ENCODE data around the gene RASL12.
"Not testable (repeated sequence)": the region's sequence is repeated elsewhere in the genome, so short reads cannot be mapped to it uniquely, and the experiment has no call there.

RASL12 gene

DNA sequence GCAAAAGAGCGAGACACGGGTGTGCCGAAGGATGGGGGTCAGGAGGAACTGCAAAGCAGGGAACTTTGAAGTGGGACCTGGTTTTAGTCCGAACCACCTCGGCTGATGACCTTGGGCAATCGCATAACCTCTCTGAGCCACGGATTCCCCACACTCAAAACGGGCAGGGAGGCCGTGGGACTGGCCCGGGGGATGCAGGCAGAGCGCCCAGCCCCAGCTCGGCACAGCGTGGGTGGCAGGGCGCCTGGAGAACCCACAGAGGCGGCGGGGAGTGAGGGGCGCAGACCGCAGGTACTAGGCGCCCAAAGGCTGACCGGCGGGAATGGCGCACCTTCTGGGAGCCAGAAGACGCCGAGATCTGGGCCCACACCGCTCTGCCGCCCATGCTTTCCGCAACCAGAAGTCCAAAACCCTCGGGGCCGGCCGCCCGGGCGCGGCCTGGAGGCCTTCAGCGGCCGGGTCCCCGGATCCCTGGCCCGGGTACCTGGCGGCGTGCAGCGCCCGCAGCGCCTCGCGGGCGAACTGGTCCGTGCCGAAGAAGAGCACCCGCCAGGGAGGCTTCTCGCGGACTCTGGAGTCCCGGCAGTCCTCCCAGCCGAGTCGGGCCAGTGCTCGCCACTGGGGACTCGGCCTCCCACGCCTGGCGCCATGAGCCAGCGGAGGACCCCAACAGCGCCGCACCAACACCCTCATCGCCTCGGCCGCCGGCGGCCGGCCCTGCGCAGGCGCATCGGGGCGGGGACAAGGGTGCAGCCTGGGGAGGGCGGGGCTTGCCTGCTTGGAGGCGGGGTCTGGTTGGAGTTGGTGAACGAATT, 38.7 kb downstream of the RASL12 start, which contains the start of gene MTFMT:
Gene MTFMT, minus strand, starts transcription at position 719 of the 815 bp plus-strand sequence. Its CDS starts 26 bp downstream, at position 693.
- DNase-seq (ENCODE audit: low read depth in 2 of 2): peak; percentile 78 to 93

DNA sequence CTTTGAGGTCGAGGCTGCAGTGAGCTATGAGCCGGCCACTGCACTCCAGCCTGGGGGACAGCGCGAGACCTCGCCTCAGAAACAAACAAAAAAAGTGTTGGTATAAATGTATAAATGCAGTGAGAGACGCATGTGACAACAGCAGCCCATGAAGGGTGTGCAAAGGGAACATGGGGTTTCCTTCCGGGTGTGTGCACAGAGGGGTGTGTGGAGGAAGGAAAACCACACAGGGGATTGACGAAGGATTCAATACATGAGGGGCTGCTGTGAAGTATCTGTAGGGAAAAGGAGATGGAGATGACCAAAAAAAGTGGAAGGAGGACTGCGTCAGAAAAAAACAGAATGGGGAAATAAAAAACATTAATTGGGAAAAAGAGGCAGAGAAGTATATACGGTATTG, 39.5 kb downstream of the RASL12 start:
- DNase-seq (ENCODE audit: low read depth in 2 of 2): no peak

DNA sequence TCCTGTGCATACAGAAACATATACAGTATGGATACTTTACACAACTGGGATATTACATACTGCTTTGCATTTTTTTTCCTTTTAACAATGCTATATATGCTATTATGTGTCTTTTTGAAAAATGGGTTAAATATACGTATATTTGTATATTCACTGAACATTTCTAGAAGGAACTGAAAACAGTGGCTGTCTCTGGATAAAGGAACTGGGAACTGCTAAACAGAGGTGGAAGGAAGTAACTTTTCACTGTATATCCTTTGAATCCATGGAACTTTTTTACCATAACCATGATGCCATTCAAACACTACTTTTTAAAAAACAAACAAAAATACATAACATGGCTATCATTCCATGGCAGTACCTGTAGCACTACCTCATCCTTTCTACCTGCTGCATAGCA, 40.2 kb downstream of the RASL12 start:
- DNase-seq (ENCODE audit: low read depth in 2 of 2): no peak

DNA sequence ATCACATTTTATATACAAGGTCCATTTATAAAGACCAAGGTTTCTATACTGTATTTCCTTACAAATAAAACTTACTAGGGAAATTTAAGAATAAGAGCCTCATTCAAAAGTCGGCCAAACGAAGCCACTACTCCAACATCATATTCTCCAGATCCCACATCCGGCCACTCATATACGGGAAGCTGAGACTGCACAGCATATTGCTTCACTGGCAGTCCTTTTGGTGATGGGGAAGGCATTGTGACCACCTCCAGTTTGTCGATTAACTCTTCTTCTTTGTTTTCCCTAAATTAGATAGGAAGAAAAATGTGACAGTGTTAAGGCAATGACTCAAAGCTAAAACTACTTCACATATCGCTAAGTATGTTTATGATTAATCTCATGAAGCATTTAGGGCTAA, 41.0 kb downstream of the RASL12 start:
- DNase-seq (ENCODE audit: low read depth in 2 of 2): no peak

DNA sequence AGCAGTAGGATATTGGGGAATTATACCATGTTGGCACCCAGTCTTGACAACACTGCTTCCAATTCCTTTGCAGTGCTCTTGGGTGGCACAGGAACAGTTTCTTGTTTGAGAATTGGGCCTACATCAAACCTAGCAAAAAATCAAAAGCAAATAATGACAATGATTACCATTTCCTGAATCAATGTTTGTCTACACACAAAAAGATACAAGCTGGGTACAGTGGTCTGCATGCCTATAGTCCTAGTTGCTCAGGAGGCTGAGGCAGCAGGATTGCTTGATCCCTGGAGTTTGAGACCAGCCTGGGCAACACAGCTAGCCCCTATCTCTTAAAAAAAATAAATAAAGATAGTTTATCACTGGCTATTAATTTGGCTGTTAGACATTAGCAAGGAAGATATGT, 46.3 kb downstream of the RASL12 start:
- no peak for DNase-seq (ENCODE audit: low read depth in 2 of 2)

DNA sequence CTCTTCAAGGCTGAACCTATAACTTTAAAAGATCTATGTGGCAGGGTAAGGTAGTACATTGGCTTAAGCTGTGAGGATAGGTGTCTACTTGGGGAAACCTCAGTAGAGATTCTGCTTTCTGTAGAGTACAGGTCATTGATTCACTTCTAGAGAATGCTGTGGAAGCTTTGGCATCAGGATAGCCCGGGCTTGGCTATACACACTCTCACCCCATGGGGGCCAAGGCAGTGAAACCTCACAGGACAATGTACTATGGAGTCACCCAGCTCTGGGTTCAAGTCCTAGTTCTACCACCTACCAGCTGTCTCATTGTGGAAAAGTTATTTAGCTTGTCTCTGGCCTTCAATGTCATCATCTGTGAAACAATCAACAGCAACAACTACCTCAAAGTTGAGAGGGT, 47.4 kb downstream of the RASL12 start:
- DNase-seq (ENCODE audit: low read depth in 2 of 2): no peak

DNA sequence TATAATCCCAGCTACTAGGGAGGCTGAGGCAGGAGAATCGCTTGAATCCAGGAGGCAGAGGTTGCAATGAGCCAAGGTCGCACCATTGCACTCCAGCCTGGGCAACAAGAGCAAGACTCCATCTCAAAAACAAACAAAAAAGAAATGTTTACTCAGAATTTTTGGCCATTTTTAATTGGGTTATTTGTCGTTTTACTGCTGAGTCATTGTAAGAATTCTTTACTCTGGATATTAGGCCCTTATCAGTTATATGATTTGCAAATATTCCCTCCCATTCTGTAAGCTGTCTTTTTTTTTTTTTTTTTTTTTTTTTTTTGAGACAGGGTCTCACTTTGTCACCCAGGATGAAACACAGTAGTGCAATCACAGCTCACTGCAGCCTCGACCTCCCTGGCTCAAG, 56.6 kb downstream of the RASL12 start:
- DNase-seq (ENCODE audit: low read depth in 2 of 2): not testable (repeated sequence)

DNA sequence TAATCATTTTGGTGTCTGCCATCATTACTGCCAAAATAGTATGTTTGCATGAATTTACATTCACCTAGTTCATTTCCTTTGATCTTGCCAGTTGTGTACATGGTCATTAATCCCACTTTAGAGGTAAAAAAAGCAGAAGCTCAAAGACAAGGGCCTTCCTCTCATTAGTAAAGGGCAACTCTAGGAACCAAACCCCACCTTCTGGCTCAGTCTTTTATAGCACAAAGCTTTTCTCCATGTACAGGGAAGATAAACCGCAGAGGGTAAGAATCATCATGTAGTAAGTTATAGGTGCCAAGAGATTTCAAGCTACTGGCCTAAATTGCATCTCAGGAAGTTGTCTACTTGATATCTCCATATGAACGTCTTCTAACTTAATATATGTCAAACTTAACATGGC, 58.8 kb downstream of the RASL12 start:
- DNase-seq (ENCODE audit: low read depth in 2 of 2): no peak

DNA sequence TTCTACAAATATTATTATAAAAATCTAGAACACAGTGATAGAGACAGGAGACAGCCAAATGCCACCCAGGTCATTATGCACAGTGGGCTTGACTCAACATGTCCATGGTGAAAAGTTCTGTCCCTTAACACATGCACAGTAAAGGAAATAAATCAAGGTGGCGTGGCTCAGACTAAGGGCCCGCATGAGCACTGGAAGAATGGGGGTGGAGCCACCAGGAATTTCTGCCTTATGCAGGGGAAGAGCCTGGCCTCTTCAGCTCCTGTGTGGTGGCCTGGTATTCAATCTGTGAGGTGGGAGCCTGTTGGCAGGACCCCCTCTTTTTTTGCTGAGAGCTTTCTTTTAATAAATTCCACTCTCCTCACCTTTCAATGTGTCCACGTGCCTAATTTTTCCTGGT, 60.9 kb downstream of the RASL12 start:
- no peak for DNase-seq (ENCODE audit: low read depth in 2 of 2)

DNA sequence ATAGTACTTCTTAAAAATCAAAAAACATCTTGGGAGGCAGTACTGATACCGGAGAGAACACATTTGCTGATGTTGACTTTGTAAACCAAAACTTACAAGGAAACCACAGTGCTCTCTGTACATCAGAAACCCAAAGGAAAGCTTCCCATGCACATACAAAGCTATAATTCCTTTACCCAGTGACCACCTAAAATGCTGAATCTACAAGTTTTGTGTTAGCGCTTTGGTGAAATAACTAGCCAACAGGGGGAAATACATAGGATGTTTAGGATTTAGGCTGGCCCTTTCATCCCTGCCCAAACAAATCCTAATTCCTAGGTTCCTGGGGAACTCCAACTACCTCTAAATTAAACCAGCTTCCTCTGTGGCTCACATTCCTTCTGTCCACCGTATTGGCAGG, 62.8 kb downstream of the RASL12 start:
- no peak for DNase-seq (ENCODE audit: low read depth in 2 of 2)
